ENCODE measurements around the gene MRPL21. TPM values are rescaled to one million over a fixed set of nuclear protein-coding genes. Genes with fewer than 3 reads are reported as not detected.

The MRPL21 gene
- total RNA-seq, 2 donors from 2014 or later = 63.8 to 64.9 TPM

GRCh38 chr11:68925611-68926010 is 22.0 kb upstream of the MRPL21 start:
- Mint-ChIP-seq H3K36me3 (ENCODE audit: low read depth) (peaks cover 95% of the 10 kb centered on the region), H3K4me1 (no peaks in the 10 kb centered on the region), H3K27ac (no peak overlapping the region), H3K4me3 (no peak overlapping the region), H3K9me3 (peaks cover 35% of the 10 kb centered on the region), H3K27me3 (ENCODE audit: insufficient read depth) (no peaks in the 10 kb centered on the region)
- TF ChIP-seq CTCF (conservative IDR thresholded peaks at IDR 0.05) = no peak
- no peak for DNase-seq
- WGBS, 2 experiments (ENCODE audit: insufficient coverage in 1 of 2, insufficient read length in 1 of 2) = 93 to 97% methylated on average over 3 of the region's 3 CpGs
- H3K27me3 ChIP-seq (ENCODE audit: control insufficient read depth, insufficient read depth, low read length, poor library complexity, severe bottlenecking) = no peaks in the 10 kb centered on the region
- H3K9ac ChIP-seq (ENCODE audit: extremely low read depth, low read length, poor library complexity, severe bottlenecking) = no peak overlapping the region
- H3K4me1 ChIP-seq (ENCODE audit: control insufficient read depth, insufficient read depth, low read length) = peaks cover 5% of the 10 kb centered on the region
- H3K36me3 ChIP-seq (ENCODE audit: control insufficient read depth, insufficient read depth, low read length) = peaks cover 93% of the 10 kb centered on the region
- peak overlapping the region; percentile 61 for H3K4me3 ChIP-seq (ENCODE audit: low read length)
- H3K9me3 ChIP-seq (ENCODE audit: control insufficient read depth, low read length) = peaks cover 40% of the 10 kb centered on the region
- no peak overlapping the region for H3K27ac ChIP-seq (ENCODE audit: low read depth, low read length)

GRCh38 chr11:68924073-68924925 is 20.7 kb upstream of the MRPL21 start:
- Histone ChIP-seq H3K27me3 (ENCODE audit: control insufficient read depth, insufficient read depth, low read length, poor library complexity, severe bottlenecking) (no peaks in the 10 kb centered on the region), H3K4me3 (ENCODE audit: low read length) (peak overlapping the region; percentile 61), H3K9me3 (ENCODE audit: control insufficient read depth, low read length) (peaks cover 40% of the 10 kb centered on the region), H3K4me1 (ENCODE audit: control insufficient read depth, insufficient read depth, low read length) (peaks cover 5% of the 10 kb centered on the region), H3K36me3 (ENCODE audit: control insufficient read depth, insufficient read depth, low read length) (peaks cover 93% of the 10 kb centered on the region), H3K27ac (ENCODE audit: low read depth, low read length) (no peak overlapping the region), H3K9ac (ENCODE audit: extremely low read depth, low read length, poor library complexity, severe bottlenecking) (no peak overlapping the region)
- no peak overlapping the region for H3K4me3 Mint-ChIP-seq
- no peak for DNase-seq
- H3K27me3 Mint-ChIP-seq (ENCODE audit: insufficient read depth) = no peaks in the 10 kb centered on the region
- peak overlapping the region; percentile 39 for H3K27ac Mint-ChIP-seq
- H3K36me3 Mint-ChIP-seq (ENCODE audit: low read depth) = peaks cover 95% of the 10 kb centered on the region
- H3K9me3 Mint-ChIP-seq = peaks cover 35% of the 10 kb centered on the region
- no peaks in the 10 kb centered on the region for H3K4me1 Mint-ChIP-seq
- 94 to 95% methylated on average over 9 to 10 of the region's 10 CpGs for WGBS, 2 experiments (ENCODE audit: insufficient coverage in 1 of 2, insufficient read length in 1 of 2)
- no peak for TF ChIP-seq CTCF (conservative IDR thresholded peaks at IDR 0.05)

GRCh38 chr11:68923614-68924013 is 20.0 kb upstream of the MRPL21 start:
- H3K4me3 Mint-ChIP-seq = no peak overlapping the region
- no peaks in the 10 kb centered on the region for H3K27me3 ChIP-seq (ENCODE audit: control insufficient read depth, insufficient read depth, low read length, poor library complexity, severe bottlenecking)

More at GRCh38 chr11:68923614-68924013, 20.0 kb upstream of the MRPL21 start:
- WGBS, 2 experiments (ENCODE audit: insufficient coverage in 1 of 2, insufficient read length in 1 of 2) = 91 to 96% methylated on average over 1 to 3 of the region's 3 CpGs
- Histone ChIP-seq H3K27ac (ENCODE audit: low read depth, low read length) (no peak overlapping the region), H3K4me3 (ENCODE audit: low read length) (no peak overlapping the region), H3K4me1 (ENCODE audit: control insufficient read depth, insufficient read depth, low read length) (peaks cover 5% of the 10 kb centered on the region), H3K9me3 (ENCODE audit: control insufficient read depth, low read length) (peaks cover 40% of the 10 kb centered on the region), H3K36me3 (ENCODE audit: control insufficient read depth, insufficient read depth, low read length) (peaks cover 93% of the 10 kb centered on the region), H3K9ac (ENCODE audit: extremely low read depth, low read length, poor library complexity, severe bottlenecking) (no peak overlapping the region)
- Mint-ChIP-seq H3K36me3 (ENCODE audit: low read depth) (peaks cover 96% of the 10 kb centered on the region), H3K9me3 (peaks cover 35% of the 10 kb centered on the region), H3K27ac (peak overlapping the region; percentile 39), H3K27me3 (ENCODE audit: insufficient read depth) (no peaks in the 10 kb centered on the region), H3K4me1 (no peaks in the 10 kb centered on the region)
- no peak for TF ChIP-seq CTCF (conservative IDR thresholded peaks at IDR 0.05)
- DNase-seq = no peak
